ENCODE results near the gene KASH5. TPM values are rescaled to one million over a fixed set of nuclear protein-coding genes. Genes with fewer than 3 reads are reported as not detected.
A peak's percentile ranks its signal among the peaks of the same experiment; 100 is the strongest.

KASH5 gene
- total and polyA plus RNA-seq, 11 donors, result not detected

- peaks cover 0 to 17% (median 12%) of the 10 kb centered on the region in 12 donors for H3K4me1 ChIP-seq
- no peak overlapping the region for H3K4me3 ChIP-seq
- WGBS, 4 donors, result 82 to 89% (median 85%) methylated on average over 11 of the region's 11 CpGs
- TF ChIP-seq POLR2A (IDR thresholded peaks at IDR 0.05) (no peak), CTCF (IDR thresholded peaks at IDR 0.05) (no peak)
- no peaks in the 10 kb centered on the region for H3K27me3 ChIP-seq
- H3K9me3 ChIP-seq, result no peaks in the 10 kb centered on the region
- DNase-seq (no peak), ATAC-seq (no peak)
- H3K27ac ChIP-seq, result no peak overlapping the region
- peaks cover 0 to 90% (median 83%) of the 10 kb centered on the region in 9 donors for H3K36me3 ChIP-seq
- intact Hi-C loops (cut with DNase I), result no loop called here
These were observed 43.3 kb upstream of the KASH5 start for GRCh38 chr19:49344505-49345423.

GRCh38 chr19:49347191-49347590 lies 40.9 kb upstream of the KASH5 start:
- no peak for DNase-seq
- intact Hi-C loops (cut with DNase I), result no loop called here
- Histone ChIP-seq H3K4me1 (no peaks in the 10 kb centered on the region), H3K9me3 (no peaks in the 10 kb centered on the region), H3K4me3 (no peak overlapping the region), H3K27ac (no peak overlapping the region), H3K27me3 (no peaks in the 10 kb centered on the region), H3K36me3 (peaks cover 0 to 100% (median 93%) of the 10 kb centered on the region in 9 donors)
- 93 to 96% (median 96%) methylated on average over 11 to 15 of the region's 15 CpGs for WGBS, 4 donors
- ATAC-seq, result peak in 1 of 4 donors; percentile 24
- no peak for TF ChIP-seq CTCF (IDR thresholded peaks at IDR 0.05)
- no peak for TF ChIP-seq POLR2A (IDR thresholded peaks at IDR 0.05)

GRCh38 chr19:49347835-49348234 lies 40.2 kb upstream of the KASH5 start:
- no peak overlapping the region for H3K4me3 ChIP-seq
- no peaks in the 10 kb centered on the region for H3K27me3 ChIP-seq
- ATAC-seq (peak in 3 of 4 donors; percentile 66 to 73 (median 70)), DNase-seq (no peak)
- TF ChIP-seq POLR2A (IDR thresholded peaks at IDR 0.05) (no peak), CTCF (IDR thresholded peaks at IDR 0.05) (peak in 2 of 12 donors; percentile 17 to 19)
- H3K27ac ChIP-seq, result no peak overlapping the region
- H3K36me3 ChIP-seq, result peaks cover 0 to 100% (median 93%) of the 10 kb centered on the region in 9 donors
- intact Hi-C loops (cut with DNase I), result no loop called here
- H3K9me3 ChIP-seq, result no peaks in the 10 kb centered on the region
- 57 to 78% (median 71%) methylated on average over 3 of the region's 3 CpGs for WGBS, 4 donors
- H3K4me1 ChIP-seq, result no peaks in the 10 kb centered on the region

- Histone ChIP-seq H3K4me1 (no peaks in the 10 kb centered on the region), H3K27me3 (no peaks in the 10 kb centered on the region), H3K36me3 (peaks cover 0 to 99% (median 90%) of the 10 kb centered on the region in 9 donors), H3K9me3 (no peaks in the 10 kb centered on the region), H3K4me3 (no peak overlapping the region), H3K27ac (no peak overlapping the region)
- no peak for TF ChIP-seq POLR2A (IDR thresholded peaks at IDR 0.05)
- no peak for TF ChIP-seq CTCF (IDR thresholded peaks at IDR 0.05)
- ATAC-seq (no peak), DNase-seq (no peak)
- intact Hi-C loops (cut with DNase I), result no loop called here
- 94 to 96% (median 94%) methylated on average over 12 of the region's 12 CpGs for WGBS, 4 donors
These were observed 39.5 kb upstream of the KASH5 start for GRCh38 chr19:49348305-49349189.
